Fibroblast of gingiva (primary cell): ENCODE results near the gene MMAA.
A peak's percentile ranks its signal among the peaks of the same experiment; 100 is the strongest.
"Not testable (repeated sequence)": the region's sequence is repeated elsewhere in the genome, so short reads cannot be mapped to it uniquely, and the experiment has no call there.

ENCODE experiments used
- DNase-seq: peaks from one replicate; pipeline ENCODE4 v3.0.0-alpha.2; 2011; ENCODE audit warnings: low read depth

MMAA gene

GRCh38 chr4:145618932-145619638, at the start of gene MMAA:
MMAA (plus strand) TSS chr4:145619385; CDS start chr4:145639140, 19,755 bp downstream.
- peak; percentile 93 for DNase-seq

GRCh38 chr4:145574546-145574945, 44.6 kb upstream of the MMAA start:
- not testable (repeated sequence) for DNase-seq

GRCh38 chr4:145580906-145581305, 38.3 kb upstream of the MMAA start:
- DNase-seq, result no peak

GRCh38 chr4:145583191-145584055, 35.8 kb upstream of the MMAA start:
- DNase-seq, result no peak

- DNase-seq, result no peak
These were observed 32.0 kb upstream of the MMAA start for GRCh38 chr4:145587088-145587754.

GRCh38 chr4:145589381-145589780, 29.8 kb upstream of the MMAA start:
- not testable (repeated sequence) for DNase-seq

GRCh38 chr4:145589916-145590702, 29.1 kb upstream of the MMAA start:
- DNase-seq, result no peak

- DNase-seq, result no peak
These were observed 16.9 kb upstream of the MMAA start for GRCh38 chr4:145602129-145602760.

- DNase-seq, result no peak
These were observed 13.2 kb upstream of the MMAA start for GRCh38 chr4:145605941-145606340.

- peak; percentile 67 for DNase-seq
These were observed 9.4 kb upstream of the MMAA start for GRCh38 chr4:145609481-145610427.

GRCh38 chr4:145613566-145614232, 5.5 kb upstream of the MMAA start:
- DNase-seq, result no peak

- DNase-seq, result no peak
These were observed 5.0 kb upstream of the MMAA start for GRCh38 chr4:145614233-145614610.

GRCh38 chr4:145618210-145618931, 814 bp upstream of the MMAA start:
- peak; percentile 6 for DNase-seq

- DNase-seq, result peak; percentile 45
These were observed 433 bp downstream of the MMAA start for GRCh38 chr4:145619639-145619996.

GRCh38 chr4:145622067-145622466, 2.9 kb downstream of the MMAA start:
- not testable (repeated sequence) for DNase-seq

- peak; percentile 4 for DNase-seq
These were observed 4.6 kb downstream of the MMAA start for GRCh38 chr4:145623831-145624230.

- no peak for DNase-seq
These were observed 6.8 kb downstream of the MMAA start for GRCh38 chr4:145625677-145626622.

- DNase-seq, result no peak
These were observed 7.4 kb downstream of the MMAA start for GRCh38 chr4:145626623-145626982.
